ENCODE measurements around the gene PTPRD. TPM values are rescaled to one million over a fixed set of nuclear protein-coding genes. Genes with fewer than 3 reads are reported as not detected.

The PTPRD gene
- total and polyA plus RNA-seq, 9 of the 15 experiments (the other 6 are each of a cell fraction or from before 2014, with no cell fraction given): 0.11 TPM; not detected in 8

DNA sequence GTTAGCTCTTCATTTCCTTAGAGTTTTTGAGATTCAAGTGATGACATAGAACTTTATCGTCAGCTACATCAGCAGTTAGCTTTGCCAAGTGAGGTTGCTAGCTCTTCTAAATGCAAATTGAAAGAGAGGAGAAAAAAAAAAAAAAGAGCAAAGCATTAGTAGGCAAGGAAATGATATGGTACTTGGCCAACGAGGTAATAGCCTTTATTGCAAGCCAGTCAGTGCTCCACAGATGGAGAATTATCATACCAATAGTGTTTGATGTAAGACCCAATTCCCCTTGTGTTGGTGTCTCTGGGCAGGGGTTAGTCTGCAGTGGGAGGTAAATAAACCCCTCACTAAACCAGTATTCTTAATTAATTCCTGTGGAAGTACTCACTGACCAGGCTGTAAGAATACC is 992.1 kb downstream of the PTPRD start:
- FAIRE-seq: no peak
- CTCF ChIA-PET (ENCODE audit: low intra/inter-chr PET ratio): no interaction called here
- WGBS (ENCODE audit: insufficient coverage, low coverage, missing lambda C conversion rate): 0% methylated on average over 2 of the region's 2 CpGs

More for the DNA sequence above, 992.1 kb downstream of the PTPRD start:
- ATAC-seq (no peak), DNase-seq (ENCODE audit: extremely low read depth in 1 of 4, low spot score in 3 of 4) (no peak)
- H2AFZ ChIP-seq (ENCODE audit: low read depth, low read length): no peak overlapping the region
- H3K79me2 ChIP-seq (ENCODE audit: control insufficient read depth, insufficient read depth, low read length): no peaks in the 10 kb centered on the region
- POLR2A ChIA-PET: no interaction called here
- no peaks in the 10 kb centered on the region for H3K27me3 ChIP-seq (ENCODE audit: control insufficient read depth in 2 of 2, insufficient read depth in 2 of 2, low read length in 2 of 2)
- intact Hi-C loops (cut with micrococcal nuclease) (no loop called here), in situ Hi-C loops (cut with MboI) (no loop called here)
- H3K4me3 ChIP-seq: no peak overlapping the region
- H3K9ac ChIP-seq (ENCODE audit: insufficient read depth in 1 of 2, low read depth in 2 of 2, low read length in 2 of 2): no peak overlapping the region
- no peaks in the 10 kb centered on the region for H4K20me1 ChIP-seq (replicated peaks; ENCODE audit: control insufficient read depth, insufficient read depth, low read length)
- H3K36me3 ChIP-seq (ENCODE audit: control insufficient read depth, insufficient read depth, low read length): no peaks in the 10 kb centered on the region
- TF ChIP-seq RBM25 (IDR thresholded peaks at IDR 0.05; ENCODE audit: low read depth, low read length, severe bottlenecking) (no peak), GABPB2 (CRISPR knock-in tag; conservative IDR thresholded peaks at IDR 0.05) (no peak), PPARD (CRISPR knock-in tag; IDR thresholded peaks at IDR 0.05) (no peak), SMAD3 (CRISPR knock-in tag; conservative IDR thresholded peaks at IDR 0.05) (no peak), ZNF589 (CRISPR knock-in tag; IDR thresholded peaks at IDR 0.05; ENCODE audit: low read depth) (no peak), ZNF77 (CRISPR knock-in tag; IDR thresholded peaks at IDR 0.05) (no peak), ZNF57 (CRISPR knock-in tag; IDR thresholded peaks at IDR 0.05) (no peak), SRSF7 (optimal IDR thresholded peaks at IDR 0.05; ENCODE audit: low read depth, low read length) (no peak), CREB1 (IDR thresholded peaks at IDR 0.05) (no peak), CREB1 (CRISPR knock-in tag; IDR thresholded peaks at IDR 0.05) (no peak), ZNF707 (CRISPR knock-in tag; conservative IDR thresholded peaks at IDR 0.05) (no peak), ZNF12 (CRISPR knock-in tag; IDR thresholded peaks at IDR 0.05) (no peak), ZC3H8 (IDR thresholded peaks at IDR 0.05) (no peak), CHD4 (IDR thresholded peaks at IDR 0.05; ENCODE audit: insufficient read depth, insufficient replicate concordance, low read depth, low read length, poor library complexity, severe bottlenecking) (no peak), ZNF311 (CRISPR knock-in tag; IDR thresholded peaks at IDR 0.05) (no peak)
- TF ChIP-seq, protein P1, sequence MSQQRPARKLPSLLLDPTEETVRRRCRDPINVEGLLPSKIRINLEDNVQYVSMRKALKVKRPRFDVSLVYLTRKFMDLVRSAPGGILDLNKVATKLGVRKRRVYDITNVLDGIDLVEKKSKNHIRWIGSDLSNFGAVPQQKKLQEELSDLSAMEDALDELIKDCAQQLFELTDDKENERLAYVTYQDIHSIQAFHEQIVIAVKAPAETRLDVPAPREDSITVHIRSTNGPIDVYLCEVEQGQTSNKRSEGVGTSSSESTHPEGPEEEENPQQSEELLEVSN (IDR thresholded peaks at IDR 0.05; ENCODE audit: borderline replicate concordance in 1 of 2, extremely low read depth in 1 of 2, insufficient read depth in 1 of 2, insufficient read length in 1 of 2, low read depth in 1 of 2, low read length in 1 of 2, poor library complexity in 1 of 2, severe bottlenecking in 1 of 2): no peak
- TF ChIP-seq, protein P2, sequence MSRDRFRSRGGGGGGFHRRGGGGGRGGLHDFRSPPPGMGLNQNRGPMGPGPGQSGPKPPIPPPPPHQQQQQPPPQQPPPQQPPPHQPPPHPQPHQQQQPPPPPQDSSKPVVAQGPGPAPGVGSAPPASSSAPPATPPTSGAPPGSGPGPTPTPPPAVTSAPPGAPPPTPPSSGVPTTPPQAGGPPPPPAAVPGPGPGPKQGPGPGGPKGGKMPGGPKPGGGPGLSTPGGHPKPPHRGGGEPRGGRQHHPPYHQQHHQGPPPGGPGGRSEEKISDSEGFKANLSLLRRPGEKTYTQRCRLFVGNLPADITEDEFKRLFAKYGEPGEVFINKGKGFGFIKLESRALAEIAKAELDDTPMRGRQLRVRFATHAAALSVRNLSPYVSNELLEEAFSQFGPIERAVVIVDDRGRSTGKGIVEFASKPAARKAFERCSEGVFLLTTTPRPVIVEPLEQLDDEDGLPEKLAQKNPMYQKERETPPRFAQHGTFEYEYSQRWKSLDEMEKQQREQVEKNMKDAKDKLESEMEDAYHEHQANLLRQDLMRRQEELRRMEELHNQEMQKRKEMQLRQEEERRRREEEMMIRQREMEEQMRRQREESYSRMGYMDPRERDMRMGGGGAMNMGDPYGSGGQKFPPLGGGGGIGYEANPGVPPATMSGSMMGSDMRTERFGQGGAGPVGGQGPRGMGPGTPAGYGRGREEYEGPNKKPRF (IDR thresholded peaks at IDR 0.05; ENCODE audit: low read depth, low read length): no peak
- TF ChIP-seq, protein P3, sequence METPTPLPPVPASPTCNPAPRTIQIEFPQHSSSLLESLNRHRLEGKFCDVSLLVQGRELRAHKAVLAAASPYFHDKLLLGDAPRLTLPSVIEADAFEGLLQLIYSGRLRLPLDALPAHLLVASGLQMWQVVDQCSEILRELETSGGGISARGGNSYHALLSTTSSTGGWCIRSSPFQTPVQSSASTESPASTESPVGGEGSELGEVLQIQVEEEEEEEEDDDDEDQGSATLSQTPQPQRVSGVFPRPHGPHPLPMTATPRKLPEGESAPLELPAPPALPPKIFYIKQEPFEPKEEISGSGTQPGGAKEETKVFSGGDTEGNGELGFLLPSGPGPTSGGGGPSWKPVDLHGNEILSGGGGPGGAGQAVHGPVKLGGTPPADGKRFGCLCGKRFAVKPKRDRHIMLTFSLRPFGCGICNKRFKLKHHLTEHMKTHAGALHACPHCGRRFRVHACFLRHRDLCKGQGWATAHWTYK (CRISPR knock-in tag; IDR thresholded peaks at IDR 0.05): no peak
- H3K9me3 ChIP-seq (replicated peaks; ENCODE audit: control insufficient read depth, insufficient read depth, low read depth, low read length): no peaks in the 10 kb centered on the region
- no peaks in the 10 kb centered on the region for H3K4me1 ChIP-seq (replicated peaks in 1 of 2; ENCODE audit: control insufficient read depth in 2 of 2, insufficient read depth in 2 of 2, low read length in 2 of 2)
- H3K9me1 ChIP-seq (ENCODE audit: control insufficient read depth, insufficient read depth, low read length): no peaks in the 10 kb centered on the region
- H3K27ac ChIP-seq (ENCODE audit: extremely low read depth, low read depth, low read length): no peak overlapping the region
- no TSS peak for BruUV-seq (replicated peaks)
- H3K4me2 ChIP-seq (ENCODE audit: insufficient read depth, low read length): no peak overlapping the region
